HG03460 (cell line): ENCODE data around the gene PRSS2.
A peak's percentile ranks its signal among the peaks of the same experiment; 100 is the strongest.
"Not testable (repeated sequence)": the region's sequence is repeated elsewhere in the genome, so short reads cannot be mapped to it uniquely, and the experiment has no call there.

Experiments used
- ATAC-seq: cut with Tn5 transposase; IDR thresholded peaks from one replicate; pipeline ENCODE4 v1.9.1; 2021; ENCODE audit not compliant: unreplicated experiment

PRSS2 gene

DNA sequence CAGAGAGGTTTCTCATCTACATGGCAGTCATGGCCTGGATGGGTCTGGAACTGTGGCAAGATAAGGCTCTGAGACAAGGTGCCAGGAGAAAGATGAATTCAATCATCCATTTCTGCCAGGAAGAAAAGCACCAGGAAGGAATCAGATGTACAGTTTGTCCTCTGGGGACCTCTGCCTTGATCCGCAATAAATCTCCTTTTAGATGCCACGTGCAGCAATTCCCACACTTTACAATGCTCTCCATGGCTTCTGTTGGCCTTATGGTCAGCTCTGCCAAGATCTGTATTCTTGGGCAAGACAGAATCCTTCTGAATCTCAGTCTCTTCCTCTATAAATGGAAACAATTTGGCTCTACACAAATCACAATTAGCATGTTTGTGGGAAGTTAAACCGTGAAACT lies 12.5 kb upstream of the PRSS2 start:
- ATAC-seq = not testable (repeated sequence)

DNA sequence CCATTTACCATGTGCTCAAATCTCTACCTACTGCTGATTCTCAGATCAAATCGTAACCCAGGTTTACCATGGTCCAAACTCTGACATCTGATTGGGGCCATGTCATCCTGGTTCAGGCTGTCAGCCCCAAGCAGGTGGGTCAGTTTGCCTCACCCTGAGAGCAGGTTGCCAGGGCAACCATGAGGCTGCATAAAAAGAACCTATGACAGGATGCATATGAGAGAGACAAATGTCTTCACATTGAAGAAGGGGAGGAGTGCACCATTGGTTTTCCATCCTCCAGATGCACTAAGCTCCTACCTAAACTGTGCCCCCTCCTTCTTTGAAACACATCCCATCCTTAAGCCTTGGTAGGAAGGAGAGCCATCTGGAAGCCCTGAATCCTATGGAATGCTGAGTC lies 11.3 kb upstream of the PRSS2 start:
- no peak for ATAC-seq

DNA sequence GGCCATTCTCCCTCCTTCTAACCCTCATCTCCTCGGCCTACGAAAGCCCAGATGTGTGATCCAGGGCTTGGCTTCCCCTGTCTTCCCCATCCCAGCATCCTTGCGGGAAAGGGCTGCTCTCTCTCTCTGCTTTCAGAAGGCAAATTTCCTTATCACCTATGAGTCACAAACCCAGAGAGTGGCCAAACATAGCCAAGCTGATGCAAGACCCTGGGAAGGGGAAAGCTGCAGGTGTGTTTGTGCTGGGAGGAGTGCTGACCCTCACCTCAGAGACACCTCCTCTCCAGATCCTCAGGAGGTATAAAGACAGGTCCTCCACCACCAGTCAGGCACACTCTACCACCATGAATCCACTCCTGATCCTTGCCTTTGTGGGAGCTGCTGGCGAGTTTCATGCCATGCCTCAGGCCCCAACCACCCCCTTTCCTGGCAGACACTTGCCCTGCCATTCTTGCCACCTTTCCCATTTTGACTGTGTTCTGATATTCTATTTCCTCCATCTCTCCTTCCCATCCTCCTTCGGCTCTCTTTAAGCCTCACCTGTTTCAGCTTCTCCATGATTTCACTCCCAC lies 10.6 kb upstream of the PRSS2 start:
- no peak for ATAC-seq

DNA sequence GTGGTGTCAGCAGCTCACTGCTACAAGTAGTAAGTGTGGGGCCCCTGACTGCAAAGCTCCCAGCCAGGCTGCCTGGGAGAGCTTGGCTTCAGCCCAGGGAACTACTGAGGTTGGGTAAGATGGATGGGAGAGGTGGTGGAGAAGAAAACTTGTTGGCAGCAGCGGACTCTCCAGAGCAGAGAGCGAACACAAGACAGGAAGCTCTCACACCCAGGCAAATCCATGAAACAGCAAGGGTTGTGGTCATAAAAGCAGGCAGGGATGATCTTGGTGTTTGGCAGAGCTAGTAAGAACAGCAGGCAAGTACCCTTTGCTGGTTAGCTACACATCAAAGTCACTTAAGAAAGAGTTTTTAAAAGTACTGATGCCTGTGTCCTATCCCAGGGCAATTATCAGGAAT lies 9.2 kb upstream of the PRSS2 start:
- ATAC-seq = not testable (repeated sequence)

DNA sequence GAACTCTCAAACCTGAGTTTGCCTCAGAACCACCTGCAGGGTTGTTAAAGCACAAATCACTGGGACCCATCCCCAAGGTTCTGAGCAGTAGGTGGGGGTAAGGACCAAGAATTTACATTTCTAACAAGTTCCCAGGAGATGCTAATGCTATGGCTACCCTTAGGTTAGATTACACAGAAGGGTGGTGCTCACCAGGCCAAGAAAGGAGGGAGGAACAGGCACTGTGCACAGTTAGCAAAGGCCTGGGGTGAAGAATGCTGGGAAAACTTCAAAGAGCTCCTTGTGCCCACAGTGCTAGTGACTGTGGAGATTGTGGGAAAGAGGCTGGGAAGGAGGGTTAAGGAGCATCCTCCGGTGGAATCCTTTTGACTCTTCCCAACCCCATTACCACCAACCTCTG lies 8.7 kb upstream of the PRSS2 start:
- ATAC-seq = no peak

DNA sequence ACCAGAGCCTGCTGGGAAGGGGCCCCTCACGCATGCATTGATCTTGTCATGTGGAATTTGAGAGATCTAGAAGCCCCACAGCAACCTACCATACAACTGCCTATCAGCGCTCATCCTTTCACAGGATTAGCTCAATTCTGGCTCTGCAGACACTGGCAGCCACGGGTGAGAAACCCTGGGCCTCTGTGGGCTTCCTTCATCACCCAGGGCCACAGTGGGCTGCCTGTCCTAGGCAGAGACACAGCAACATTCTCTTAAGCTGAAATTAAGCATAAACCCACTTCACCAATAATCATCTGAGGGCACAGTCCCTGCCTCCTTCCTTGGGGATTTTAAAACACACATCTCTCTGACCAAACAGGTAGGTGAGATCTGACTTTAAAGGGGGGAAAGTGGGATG lies 3.3 kb upstream of the PRSS2 start:
- ATAC-seq = no peak

DNA sequence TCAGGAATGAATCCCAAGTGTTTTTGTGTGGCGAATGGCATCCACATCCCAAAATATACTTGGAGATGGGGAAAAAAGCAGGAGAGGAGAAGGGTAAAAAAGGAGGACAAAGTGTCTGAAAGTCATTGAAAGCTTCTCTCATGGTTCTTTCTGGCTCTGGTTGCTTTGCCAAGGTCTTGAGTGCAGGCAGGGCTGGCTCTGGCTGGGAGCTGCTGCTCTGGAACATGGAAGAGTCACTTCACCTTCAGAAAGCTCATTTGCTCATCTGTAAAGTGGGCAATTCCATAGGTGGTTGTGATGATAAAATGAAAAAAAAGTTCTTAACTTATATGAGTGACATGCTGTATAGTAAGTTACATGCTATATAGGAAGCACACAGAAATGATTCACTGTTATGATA lies 2.9 kb upstream of the PRSS2 start:
- ATAC-seq = no peak

DNA sequence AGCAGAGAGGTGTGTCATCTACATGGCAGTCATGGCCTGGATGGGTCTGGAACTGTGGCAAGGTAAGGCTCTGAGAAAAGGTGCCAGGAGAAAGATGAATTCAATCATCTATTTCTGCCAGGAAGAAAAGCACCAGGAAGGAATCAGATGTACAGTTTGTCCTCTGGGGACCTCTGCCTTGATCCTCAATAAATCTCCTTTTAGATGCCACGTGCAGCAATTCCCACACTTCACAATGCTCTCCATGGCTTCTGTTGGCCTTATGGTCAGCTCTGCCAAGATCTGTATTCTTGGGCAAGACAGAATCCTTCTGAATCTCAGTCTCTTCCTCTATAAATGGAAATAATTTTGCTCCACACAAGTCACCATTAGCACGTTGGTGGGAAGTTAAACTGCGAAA lies 1.9 kb upstream of the PRSS2 start:
- ATAC-seq = not testable (repeated sequence)

DNA sequence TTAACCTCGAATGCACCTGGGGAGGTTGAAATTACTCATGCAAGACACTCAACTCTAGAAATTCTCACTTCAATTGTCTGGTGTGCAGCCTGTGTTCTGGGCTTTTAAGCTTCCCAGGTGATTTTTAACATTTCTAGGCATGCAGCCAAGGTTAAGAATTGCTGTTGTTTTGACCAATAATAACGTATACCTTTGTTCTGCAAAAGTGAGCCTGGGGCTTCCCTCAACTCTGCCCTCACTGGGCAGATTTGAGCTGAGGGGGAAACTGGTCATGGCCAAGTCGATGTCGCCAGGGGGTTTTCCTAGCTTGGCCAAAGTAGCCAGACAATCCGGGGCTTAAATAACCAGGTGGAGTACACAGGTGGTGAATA lies 568 bp downstream of the PRSS2 start:
- ATAC-seq = peak; percentile 83

DNA sequence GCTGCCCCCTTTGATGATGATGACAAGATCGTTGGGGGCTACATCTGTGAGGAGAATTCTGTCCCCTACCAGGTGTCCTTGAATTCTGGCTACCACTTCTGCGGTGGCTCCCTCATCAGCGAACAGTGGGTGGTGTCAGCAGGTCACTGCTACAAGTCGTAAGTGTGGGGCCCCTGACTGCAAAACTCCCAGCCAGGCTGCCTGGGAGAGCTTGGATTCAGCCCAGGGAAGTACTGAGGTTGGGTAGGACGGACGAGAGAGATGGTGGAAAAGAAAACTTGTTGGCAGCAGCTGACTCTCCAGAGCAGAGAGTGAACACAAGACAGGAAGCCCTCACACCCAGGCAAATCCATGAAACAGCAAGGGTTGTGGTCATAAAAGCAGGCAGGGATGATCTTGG lies 1.3 kb downstream of the PRSS2 start:
- no peak for ATAC-seq

DNA sequence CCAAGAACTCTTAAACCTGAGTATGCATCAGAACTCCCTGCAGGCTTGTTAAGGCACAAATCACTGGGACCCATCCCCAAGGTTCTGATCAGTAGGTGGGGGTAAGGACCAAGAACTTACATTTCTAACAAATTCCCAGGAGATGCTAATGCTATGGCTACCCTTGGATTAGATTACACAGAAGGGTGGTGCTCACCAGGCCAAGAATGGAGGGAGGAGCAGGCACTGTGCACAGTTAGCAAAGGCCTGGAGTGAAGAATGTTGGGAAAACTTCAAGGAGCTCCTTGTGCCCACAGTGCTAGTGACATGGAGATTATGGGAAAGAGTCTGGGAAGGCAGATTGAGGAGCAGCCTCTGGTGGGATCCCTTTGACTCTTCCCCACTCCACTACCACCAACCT lies 1.9 kb downstream of the PRSS2 start:
- no peak for ATAC-seq

DNA sequence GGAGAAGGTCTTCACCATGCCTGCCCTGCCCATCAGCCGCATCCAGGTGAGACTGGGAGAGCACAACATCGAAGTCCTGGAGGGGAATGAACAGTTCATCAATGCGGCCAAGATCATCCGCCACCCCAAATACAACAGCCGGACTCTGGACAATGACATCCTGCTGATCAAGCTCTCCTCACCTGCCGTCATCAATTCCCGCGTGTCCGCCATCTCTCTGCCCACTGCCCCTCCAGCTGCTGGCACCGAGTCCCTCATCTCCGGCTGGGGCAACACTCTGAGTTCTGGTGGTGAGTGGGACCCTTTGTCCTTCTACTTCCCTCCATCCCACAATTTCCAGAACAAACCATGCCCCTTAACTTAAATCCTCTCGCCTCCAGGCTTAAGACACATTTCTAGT lies 2.5 kb downstream of the PRSS2 start:
- no peak for ATAC-seq

DNA sequence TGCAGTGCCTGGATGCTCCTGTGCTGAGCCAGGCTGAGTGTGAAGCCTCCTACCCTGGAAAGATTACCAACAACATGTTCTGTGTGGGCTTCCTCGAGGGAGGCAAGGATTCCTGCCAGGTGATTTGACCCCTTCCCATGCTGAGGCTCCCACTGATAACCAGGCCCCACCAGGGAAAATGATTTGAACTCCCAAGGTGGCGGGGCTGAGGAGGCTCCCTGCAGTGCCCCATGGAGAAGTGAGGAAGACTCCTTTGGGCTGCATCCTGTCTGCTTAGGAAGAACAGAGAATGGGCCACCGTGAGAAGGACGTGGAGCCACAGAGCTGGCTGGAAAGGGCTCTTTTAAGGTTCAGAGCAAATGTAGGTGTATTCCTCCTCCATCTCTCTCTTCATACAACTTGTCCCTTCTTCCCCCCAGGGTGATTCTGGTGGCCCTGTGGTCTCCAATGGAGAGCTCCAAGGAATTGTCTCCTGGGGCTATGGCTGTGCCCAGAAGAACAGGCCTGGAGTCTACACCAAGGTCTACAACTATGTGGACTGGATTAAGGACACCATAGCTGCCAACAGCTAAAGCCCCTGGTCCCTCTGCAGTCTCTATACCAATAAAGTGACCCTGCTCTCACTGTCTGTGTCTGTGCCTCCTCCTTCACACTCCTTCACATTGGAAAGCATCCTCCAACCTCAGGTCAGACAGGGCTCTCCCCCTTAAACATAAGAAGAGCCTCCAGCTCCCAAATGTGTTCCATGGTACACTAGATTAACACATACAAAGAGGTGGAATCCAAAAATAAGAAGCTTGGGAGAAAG lies 3.4 kb downstream of the PRSS2 start:
- ATAC-seq = no peak

DNA sequence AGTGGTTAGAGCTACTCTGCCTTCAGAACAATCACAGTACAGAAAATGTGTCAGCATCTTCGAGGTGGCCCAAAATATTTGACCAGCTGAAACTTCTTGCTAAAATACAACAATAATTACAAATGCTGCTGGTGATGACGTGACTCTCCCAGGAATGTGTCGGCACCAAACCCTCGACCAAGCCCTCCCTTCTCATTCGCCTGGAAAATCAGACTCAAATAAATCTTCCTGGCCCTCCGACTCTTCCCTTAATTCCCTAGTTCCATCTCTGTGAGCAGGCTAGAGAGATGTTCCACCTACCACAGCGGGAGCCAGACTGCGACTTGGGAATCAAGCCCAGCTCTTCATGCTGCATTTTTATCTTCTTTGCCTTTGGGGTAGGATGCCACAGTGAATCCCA lies 4.1 kb downstream of the PRSS2 start:
- no peak for ATAC-seq

DNA sequence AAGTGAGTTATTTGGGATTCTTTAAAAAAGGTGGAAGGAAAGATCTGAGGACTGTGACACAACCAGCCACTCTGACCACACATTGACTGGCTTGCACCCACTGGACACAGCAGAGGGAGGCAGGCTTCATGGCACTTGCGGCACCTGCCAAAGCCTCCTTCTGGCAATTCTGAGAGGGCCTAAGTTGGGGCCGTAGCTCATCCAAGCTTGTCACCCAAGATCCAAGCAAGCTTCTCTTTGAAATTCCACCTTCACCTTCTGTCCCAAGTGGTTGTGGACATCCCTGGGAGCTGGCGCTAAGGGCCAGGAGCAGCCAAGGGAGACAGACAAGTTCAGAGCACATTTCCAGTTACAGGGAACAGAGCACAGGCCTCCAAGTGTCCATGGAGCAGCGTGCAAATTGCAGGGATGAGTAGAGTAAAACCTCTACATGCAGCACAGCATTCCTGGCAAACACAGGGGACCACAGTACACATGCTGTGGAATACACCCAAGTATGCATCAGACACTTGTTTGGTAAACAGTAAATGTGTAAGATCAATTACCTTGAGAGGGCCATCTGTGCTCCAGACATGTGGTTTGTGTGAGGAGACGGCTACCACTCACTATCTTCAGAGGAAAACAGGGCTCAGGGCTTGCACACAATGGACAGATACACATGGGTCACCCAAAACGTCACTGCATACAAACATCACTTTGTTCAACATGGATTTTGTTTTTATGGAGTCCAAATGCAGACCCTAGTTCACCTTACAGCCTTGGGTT lies 4.8 kb downstream of the PRSS2 start:
- ATAC-seq = not testable (repeated sequence)

DNA sequence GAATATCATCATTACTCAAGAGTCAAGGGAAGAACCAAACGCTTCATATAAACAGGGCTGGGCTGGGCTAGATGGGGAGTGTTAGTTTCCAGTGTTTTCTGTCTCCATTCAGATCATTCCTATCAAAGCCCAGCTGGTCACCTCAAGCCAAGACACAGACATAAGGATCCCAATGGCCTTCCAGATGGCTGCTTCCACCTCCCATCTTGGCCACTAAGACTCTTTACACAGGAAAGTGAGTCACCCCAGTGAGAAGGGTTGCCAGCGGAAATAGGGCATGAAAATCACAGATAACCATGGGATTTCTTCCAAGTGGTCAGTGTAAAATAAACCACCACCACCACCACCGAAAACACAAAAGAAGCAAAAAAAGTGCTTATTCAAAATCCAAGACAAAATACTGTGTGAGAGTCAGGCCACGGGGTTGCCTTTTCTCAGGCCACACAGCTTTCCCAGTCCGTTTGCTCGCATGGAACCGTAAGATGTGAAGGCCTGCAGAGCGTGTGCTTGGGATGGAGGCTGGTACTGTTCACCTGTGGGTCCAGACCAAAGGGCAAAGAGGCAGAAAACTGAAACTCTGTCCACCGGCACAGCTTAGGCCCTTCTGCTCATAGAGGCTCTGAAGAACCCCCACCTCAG lies 5.6 kb downstream of the PRSS2 start:
- no peak for ATAC-seq

DNA sequence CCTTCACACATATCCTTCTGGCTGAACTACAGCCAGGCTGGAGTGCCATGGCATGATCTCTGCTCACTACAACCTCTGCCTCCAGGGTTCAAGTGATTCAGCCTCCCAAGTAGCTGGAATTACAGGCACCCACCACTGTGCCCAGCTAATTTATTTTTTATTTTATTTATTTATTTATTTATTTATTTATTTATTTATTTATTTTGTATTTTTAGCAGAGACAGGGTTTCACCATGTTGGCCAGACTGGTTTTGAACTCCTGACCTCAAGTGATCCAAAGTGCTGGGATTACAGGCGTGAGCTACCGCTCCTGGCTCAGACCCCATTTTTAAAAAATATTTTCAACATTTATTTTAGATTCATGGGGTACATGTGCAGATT lies 6.1 kb downstream of the PRSS2 start:
- not testable (repeated sequence) for ATAC-seq

DNA sequence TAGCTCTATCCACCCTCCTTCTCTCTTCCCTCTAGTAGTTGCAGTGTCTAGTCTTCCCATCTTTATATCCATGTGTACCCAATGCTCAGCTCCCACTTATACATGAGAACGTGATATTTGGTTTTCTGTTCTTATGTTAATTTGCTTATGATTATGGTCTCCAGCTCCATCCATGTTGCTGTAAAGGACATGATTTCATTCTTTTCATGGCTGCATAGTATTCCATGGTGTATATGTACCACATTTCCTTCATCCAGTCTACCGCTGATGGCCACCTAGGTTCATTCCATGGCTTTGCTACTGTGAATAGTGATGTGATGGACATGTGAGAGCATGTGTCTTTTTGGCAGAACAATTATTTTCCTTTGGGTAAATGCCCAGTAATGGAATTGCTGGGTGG lies 6.5 kb downstream of the PRSS2 start:
- ATAC-seq = no peak

DNA sequence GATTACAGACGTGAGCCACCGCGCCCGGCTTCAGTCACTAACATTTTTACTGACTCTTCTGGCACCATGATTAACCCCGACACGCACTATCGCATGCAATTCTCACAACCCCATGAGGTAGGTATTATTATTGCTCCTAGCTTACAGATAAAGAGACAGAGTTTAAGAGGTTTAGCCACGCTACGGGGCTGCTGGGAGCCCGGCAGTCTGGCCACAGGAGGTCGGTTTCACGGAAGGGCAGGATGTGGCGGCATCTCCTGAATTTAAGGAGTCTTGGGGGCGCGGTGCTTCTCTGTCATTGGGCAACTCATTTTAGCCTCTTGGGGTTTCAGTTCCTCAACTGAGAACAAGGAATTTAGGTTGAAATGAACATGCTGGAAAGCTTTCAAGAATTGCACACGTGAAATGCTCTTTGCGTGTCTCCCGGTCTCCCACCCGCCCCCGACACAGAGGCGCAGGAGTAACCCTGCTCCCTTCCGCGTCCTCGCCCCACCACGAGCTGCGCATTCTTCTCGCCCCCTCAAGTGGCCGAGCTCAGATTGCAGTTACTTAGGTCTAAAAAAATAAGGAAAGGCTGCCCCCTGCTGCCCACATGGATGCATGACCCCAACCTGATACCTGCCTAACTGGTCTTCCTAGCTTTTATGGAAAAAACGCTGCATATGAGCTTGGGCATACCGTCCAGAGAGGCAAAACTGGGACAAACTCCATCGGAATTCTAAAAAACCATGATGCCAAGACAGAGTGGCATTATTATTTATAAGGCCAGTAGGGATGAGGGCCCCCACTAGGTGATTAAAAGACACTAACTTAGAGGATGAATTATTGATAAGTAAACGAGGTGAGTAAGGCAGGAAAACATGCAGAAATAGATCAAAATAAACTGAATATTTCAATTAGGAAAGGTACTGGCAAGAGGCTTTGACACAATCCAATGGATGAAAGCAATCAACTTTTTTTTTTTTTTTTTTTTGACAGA lies 12.4 kb downstream of the PRSS2 start:
- ATAC-seq = peak; percentile 86

DNA sequence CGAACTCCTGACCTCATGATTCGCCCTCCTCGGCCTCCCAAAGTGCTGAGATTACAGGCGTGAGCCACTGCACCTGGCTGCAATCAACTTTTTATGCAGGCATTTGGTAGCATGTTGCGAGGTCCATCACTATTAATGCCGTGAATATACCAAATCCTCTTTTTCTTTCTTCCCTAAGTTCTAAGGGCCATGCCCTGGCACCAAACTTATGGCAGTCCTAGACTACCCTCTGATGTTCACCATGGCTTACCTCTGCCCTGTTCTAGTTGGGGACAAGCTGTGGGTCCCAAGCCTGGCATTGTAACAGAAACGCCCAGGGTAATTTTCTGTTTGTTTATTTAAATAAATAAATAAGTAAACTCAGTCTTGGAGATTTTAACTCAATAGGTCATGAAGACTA lies 13.3 kb downstream of the PRSS2 start:
- ATAC-seq = no peak

DNA sequence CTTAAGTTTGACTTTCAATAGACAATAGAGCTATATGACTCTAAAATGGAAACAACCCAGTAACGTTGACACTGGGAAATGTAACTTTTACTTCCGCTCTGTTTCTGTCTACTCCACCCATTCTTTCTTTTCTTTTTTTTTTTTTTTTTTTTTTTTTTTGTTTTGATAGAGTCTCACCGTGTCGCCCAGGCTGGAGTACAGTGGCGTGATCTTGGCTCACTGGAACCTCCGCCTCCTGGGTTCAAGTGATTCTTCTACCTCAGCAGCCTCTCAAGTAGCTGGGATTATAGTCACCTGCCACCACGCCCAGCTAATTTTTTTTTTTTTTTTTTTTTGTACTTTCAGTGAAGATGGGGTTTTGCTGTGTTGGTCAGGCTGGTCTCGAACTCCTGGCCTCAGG lies 13.9 kb downstream of the PRSS2 start:
- ATAC-seq = no peak
